ENCODE data around the gene TMEM258.

- TF ChIP-seq EZH2 (IDR thresholded peaks at IDR 0.05; ENCODE audit: borderline replicate concordance, low read length) (no peak), CTCF (IDR thresholded peaks at IDR 0.05; ENCODE audit: low read length) (no peak)
Observed at GRCh38 chr11:61754534-61755482, 37.6 kb downstream of the TMEM258 start.

All from OCI-LY1 (cell line).